Cardiac muscle cell (in vitro differentiated cells and primary cell): Measurements from ENCODE around the gene TNRC18. TPM values are rescaled to one million over a fixed set of nuclear protein-coding genes. Genes with fewer than 3 reads are reported as not detected.

Experiments used
- DNase-seq, 2 donors: peaks; one replicate each; pipeline versions ENCODE4 v3.0.0 to v3.0.0-alpha.2; 2010 to 2017; ENCODE audit warnings: low read depth in 1 of 2, low spot score in 1 of 2
- H3K27ac ChIP-seq: fragments of 200-600 bp; sonication (generic); 2 replicates; pipeline ENCODE4 v1.5.1; 2016
- H3K27me3 ChIP-seq: fragments of 200-600 bp; sonication (generic); 2 replicates; pipeline ENCODE4 v1.6.0; 2016; ENCODE audit warnings: control low read depth
- H3K36me3 ChIP-seq: fragments of 200-600 bp; sonication (generic); 2 replicates; pipeline ENCODE4 v1.5.1; 2016; ENCODE audit warnings: control low read depth
- H3K4me1 ChIP-seq: fragments of 200-600 bp; sonication (generic); 2 replicates; pipeline ENCODE4 v1.8.1; 2017; ENCODE audit warnings: low read depth, mild to moderate bottlenecking, mixed run types
- H3K4me3 ChIP-seq: fragments of 200-600 bp; sonication (generic); 2 replicates; pipeline ENCODE4 v1.5.1; 2016; ENCODE audit warnings: mild to moderate bottlenecking
- H3K9me3 ChIP-seq: fragments of 200-600 bp; sonication (generic); 2 replicates; pipeline ENCODE4 v1.5.1; 2017; ENCODE audit warnings: low read depth, mild to moderate bottlenecking, control low read depth
- polyA plus RNA-seq: library from polyadenylated mRNA; unstranded; fragments of >200 nt; fragmentation: Nextera tagmentation; extraction: Ambion mirVana; gene quantifications from 2 replicates; pipeline ENCODE4 v1.2.1, GENCODE V29; 2016
- total RNA-seq: library from RNA; depleted of rRNA; stranded (reverse); fragments of >200 nt; gene quantifications from 2 replicates; pipeline ENCODE4 v1.2.3, GENCODE V29; 2016
- TF ChIP-seq, protein P1 (sequence below): IDR thresholded peaks from 2 replicates; pipeline ENCODE4 v1.5.1; 2012; ENCODE audit warnings: low read depth, mild to moderate bottlenecking, low read length

Gene TNRC18
- total and polyA plus RNA-seq, 2 experiments from 2014 or later = 15.1 to 180 TPM

DNA sequence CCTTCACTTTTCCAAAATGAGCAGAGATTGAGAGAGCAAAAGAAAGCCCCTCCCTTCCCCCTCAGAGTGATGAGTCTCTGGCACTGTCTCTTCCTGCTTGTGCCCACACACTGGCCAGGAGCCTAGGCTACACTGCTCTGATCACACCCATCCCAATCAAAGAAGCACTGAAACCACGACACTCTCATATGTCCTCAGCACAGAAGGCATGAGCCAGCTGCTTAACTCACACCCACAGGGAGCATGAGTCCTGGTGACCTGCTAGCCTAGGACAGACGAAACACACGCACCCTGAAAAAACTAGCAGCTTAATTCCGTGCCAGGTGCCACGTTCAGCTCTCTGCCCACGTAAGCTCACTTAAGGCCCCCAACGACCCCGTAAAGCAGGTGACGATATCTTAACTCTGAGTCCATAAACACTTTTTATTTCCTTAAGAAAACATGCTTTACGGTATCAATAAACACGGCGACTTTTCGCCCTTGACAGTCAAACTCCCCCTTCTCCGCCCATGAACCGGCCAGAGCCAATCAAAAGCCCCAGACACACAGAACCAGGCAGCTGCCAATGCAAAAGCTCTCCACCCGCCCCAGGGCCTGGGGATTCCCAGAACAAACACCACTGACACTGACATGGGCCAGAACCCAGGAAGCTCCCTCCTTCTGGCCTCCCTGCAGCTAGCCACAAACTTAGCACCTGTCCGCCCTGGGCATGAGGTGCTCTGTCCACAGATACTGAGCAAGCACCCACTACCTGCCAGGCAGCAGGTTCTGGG is 69.0 kb downstream of the TNRC18 start:
- Histone ChIP-seq H3K4me1 (peaks cover 40% of the 10 kb centered on the region), H3K9me3 (no peaks in the 10 kb centered on the region), H3K4me3 (no peak overlapping the region), H3K27me3 (no peaks in the 10 kb centered on the region), H3K36me3 (peaks cover 22% of the 10 kb centered on the region), H3K27ac (peak overlapping the region; percentile 74)
- TF ChIP-seq, protein P1, sequence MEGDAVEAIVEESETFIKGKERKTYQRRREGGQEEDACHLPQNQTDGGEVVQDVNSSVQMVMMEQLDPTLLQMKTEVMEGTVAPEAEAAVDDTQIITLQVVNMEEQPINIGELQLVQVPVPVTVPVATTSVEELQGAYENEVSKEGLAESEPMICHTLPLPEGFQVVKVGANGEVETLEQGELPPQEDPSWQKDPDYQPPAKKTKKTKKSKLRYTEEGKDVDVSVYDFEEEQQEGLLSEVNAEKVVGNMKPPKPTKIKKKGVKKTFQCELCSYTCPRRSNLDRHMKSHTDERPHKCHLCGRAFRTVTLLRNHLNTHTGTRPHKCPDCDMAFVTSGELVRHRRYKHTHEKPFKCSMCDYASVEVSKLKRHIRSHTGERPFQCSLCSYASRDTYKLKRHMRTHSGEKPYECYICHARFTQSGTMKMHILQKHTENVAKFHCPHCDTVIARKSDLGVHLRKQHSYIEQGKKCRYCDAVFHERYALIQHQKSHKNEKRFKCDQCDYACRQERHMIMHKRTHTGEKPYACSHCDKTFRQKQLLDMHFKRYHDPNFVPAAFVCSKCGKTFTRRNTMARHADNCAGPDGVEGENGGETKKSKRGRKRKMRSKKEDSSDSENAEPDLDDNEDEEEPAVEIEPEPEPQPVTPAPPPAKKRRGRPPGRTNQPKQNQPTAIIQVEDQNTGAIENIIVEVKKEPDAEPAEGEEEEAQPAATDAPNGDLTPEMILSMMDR = no peak
- DNase-seq = peak; percentile 10 to 72

DNA sequence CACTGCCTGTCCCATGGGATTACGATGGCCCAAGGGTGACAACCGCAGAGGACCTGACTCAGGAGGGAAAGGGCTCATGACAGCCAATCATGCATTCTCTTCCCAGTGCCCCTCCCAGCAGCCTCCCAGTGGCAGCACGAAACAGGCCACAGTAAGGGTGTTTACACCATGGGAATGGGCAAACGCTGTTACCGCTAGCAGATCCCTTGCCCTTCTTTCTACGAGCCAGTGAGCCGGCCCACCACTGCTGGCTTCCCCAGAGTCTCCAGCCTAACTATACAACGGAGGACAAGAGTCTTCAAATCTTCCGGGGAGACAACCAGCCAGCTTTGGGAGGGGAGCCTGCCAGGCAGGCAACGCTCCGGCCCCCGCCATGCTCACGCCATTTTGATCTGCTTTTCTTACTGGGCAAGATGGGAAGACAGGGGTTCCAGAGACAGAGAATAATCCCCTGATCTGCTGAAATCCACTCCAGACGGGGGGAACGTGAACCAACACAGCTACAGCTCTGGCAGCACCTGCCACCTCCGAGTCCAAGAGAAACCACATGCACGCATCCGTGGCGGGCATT is 71.1 kb downstream of the TNRC18 start:
- H3K36me3 ChIP-seq = peaks cover 16% of the 10 kb centered on the region
- peaks cover 37% of the 10 kb centered on the region for H3K4me1 ChIP-seq
- no peak overlapping the region for H3K4me3 ChIP-seq
- DNase-seq = no peak
- TF ChIP-seq, protein P1 = no peak
- no peaks in the 10 kb centered on the region for H3K27me3 ChIP-seq
- H3K27ac ChIP-seq = peak overlapping the region; percentile 16
- no peaks in the 10 kb centered on the region for H3K9me3 ChIP-seq

DNA sequence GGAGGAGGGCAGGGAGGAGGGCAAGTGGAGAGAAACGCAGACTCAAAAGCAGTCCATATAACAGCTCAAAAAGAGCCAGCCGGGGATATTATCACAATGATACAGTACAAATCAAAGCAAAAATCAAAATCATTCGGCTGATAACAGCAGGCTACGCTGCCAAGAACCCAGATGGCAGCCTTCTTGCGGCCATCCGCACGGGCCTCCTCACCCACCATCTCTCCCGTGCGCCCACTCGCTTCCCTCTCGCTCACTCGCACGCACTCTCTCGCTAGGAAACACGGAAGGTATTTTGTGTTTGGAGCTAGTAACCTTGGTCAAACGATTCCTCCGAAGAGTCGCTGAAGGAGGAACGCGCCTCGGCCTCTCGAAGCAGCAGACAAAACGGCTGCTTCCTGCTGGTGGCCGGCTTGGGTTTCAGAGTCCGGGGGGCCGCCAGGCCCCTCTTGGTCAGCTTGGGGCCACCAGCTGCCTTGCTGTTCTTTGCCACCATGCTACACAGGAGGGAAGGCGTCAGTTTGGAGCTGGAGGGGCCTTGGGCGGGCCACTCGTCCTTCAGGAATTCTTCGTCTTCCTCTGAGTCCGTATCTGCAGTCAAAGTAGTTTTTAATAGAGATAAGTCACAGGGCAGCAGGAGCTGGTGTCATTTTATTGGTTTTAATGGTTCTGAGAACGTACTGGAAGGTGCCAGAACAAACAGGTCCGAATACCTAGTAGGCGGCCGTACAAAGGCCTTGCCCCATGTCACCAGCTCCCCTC is 71.9 kb downstream of the TNRC18 start:
- Histone ChIP-seq H3K4me3 (no peak overlapping the region), H3K27ac (peak overlapping the region; percentile 25), H3K27me3 (no peaks in the 10 kb centered on the region), H3K9me3 (no peaks in the 10 kb centered on the region), H3K4me1 (peaks cover 37% of the 10 kb centered on the region), H3K36me3 (peaks cover 12% of the 10 kb centered on the region)
- no peak for DNase-seq
- TF ChIP-seq, protein P1 = no peak

DNA sequence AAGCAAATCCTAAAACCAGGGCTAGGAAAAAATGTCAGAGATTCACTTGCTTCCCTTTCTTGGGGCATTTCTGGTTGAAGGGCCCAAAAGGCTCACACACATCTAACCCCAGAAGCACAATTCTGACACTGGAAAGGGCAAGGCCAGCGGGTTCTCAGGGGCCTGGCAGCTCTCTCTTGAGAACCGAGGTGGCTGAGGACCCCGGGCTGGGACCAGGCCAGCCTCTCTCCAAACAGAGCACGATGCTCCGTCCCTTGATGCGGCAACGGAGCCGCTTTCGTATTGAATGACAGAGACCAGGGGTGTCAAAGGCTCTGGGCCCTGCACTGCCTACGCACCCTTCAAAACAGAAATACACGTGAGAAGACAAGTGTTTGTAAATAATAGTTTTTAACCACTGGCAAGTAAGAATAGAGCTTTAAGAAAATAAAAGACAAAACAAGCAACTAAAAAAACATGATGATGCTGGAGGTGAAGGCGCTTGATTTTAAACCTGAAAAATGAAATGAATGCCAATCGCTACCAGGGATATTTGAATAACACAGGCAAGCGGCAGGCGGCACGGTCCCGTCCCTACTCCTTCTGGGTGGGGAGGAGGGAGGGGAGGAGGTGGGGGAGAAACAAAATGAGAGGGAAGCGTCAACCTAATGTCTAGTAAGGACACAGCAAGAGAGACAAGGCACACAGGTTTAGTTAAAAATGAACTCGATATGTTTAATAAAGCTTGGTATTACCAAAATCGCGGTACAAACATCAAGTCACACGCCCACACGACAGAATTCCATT is 72.8 kb downstream of the TNRC18 start:
- H3K4me3 ChIP-seq = no peak overlapping the region

DNA sequence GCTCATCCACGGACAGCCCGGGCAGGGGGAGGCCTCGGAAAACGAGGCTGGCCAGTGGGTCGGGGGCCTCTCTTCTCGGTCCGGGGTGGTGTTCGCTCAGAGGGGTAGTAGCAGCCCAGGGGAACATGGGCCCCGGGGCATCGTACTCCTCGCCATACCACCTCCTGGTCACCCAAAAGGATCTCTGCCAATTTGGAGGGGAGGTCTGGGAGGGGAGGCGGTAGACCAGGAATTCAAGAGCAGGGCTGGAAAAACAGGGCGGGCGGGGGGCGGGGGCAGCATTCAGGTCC is 73.5 kb downstream of the TNRC18 start:
- Histone ChIP-seq H3K27ac (peak overlapping the region; percentile 68), H3K9me3 (no peaks in the 10 kb centered on the region), H3K4me3 (no peak overlapping the region), H3K36me3 (peaks cover 6% of the 10 kb centered on the region), H3K27me3 (no peaks in the 10 kb centered on the region), H3K4me1 (peaks cover 31% of the 10 kb centered on the region)
- TF ChIP-seq, protein P1 = no peak
- no peak for DNase-seq

More for the DNA sequence above, 72.8 kb downstream of the TNRC18 start:
- H3K36me3 ChIP-seq = peaks cover 6% of the 10 kb centered on the region
- TF ChIP-seq, protein P1 = no peak
- peak in 1 of 2 donors; percentile 24 for DNase-seq
- peak overlapping the region; percentile 68 for H3K27ac ChIP-seq
- no peaks in the 10 kb centered on the region for H3K27me3 ChIP-seq
- H3K9me3 ChIP-seq = no peaks in the 10 kb centered on the region
- H3K4me1 ChIP-seq = peaks cover 37% of the 10 kb centered on the region
